Measurements from ENCODE around the gene PDE4B.

The PDE4B gene

GRCh38 chr1:66177510-66177909 is 384.8 kb downstream of the PDE4B start:
- no peak overlapping the region for H3K4me2 ChIP-seq
- no peaks in the 10 kb centered on the region for H4K20me1 ChIP-seq (ENCODE audit: insufficient read depth)
- no peak for TF ChIP-seq CTCF (conservative IDR thresholded peaks at IDR 0.05; ENCODE audit: low read depth, low read length)
- no peaks in the 10 kb centered on the region for H3K27me3 ChIP-seq (ENCODE audit: insufficient read depth, low read depth)
- H3K4me3 ChIP-seq (IDR thresholded peaks at IDR 0.05; ENCODE audit: insufficient read depth, low read depth, low read length), result no peak overlapping the region
- H3K4me1 ChIP-seq (ENCODE audit: low read depth, poor library complexity, severe bottlenecking), result no peaks in the 10 kb centered on the region
- H3K27ac ChIP-seq, result no peak overlapping the region
- H3K79me2 ChIP-seq (ENCODE audit: insufficient read depth, low read depth), result no peaks in the 10 kb centered on the region
- no peaks in the 10 kb centered on the region for H3K36me3 ChIP-seq (ENCODE audit: insufficient read depth)
- H2AFZ ChIP-seq (ENCODE audit: low read depth), result no peak overlapping the region
- no peak overlapping the region for H3K9ac ChIP-seq

DNA sequence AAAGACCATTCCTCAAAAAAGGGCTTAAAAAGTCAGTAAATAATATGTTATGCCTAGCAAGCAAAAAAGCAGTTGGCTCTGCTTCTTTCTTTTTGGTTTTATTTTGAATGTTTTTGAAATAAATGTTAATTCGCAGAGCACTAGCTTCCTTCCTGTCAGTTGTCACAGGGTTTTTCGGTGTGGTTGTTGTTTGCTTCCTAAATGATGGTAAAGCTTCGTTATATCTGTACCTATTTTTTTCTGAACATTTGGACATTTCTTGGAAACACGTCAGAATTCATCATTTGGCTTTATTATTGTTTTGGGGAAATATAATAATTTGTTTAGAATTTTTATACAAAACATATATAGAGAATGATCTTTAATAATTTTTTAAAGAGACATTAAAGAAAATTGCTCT is 389.3 kb downstream of the PDE4B start:
- TF ChIP-seq CTCF (conservative IDR thresholded peaks at IDR 0.05; ENCODE audit: low read depth, low read length), result no peak
- H4K20me1 ChIP-seq (ENCODE audit: insufficient read depth), result no peaks in the 10 kb centered on the region
- no peaks in the 10 kb centered on the region for H3K4me1 ChIP-seq (ENCODE audit: low read depth, poor library complexity, severe bottlenecking)
- no peak overlapping the region for H3K27ac ChIP-seq
- no peaks in the 10 kb centered on the region for H3K27me3 ChIP-seq (ENCODE audit: insufficient read depth, low read depth)
- no peak overlapping the region for H3K4me2 ChIP-seq
- H3K79me2 ChIP-seq (ENCODE audit: insufficient read depth, low read depth), result no peaks in the 10 kb centered on the region
- H3K9ac ChIP-seq, result no peak overlapping the region
- H3K4me3 ChIP-seq (IDR thresholded peaks at IDR 0.05; ENCODE audit: insufficient read depth, low read depth, low read length), result no peak overlapping the region
- H3K36me3 ChIP-seq (ENCODE audit: insufficient read depth), result no peaks in the 10 kb centered on the region
- H2AFZ ChIP-seq (ENCODE audit: low read depth), result no peak overlapping the region

GRCh38 chr1:66182551-66183178 is 390.0 kb downstream of the PDE4B start:
- Histone ChIP-seq H3K36me3 (ENCODE audit: insufficient read depth) (no peaks in the 10 kb centered on the region), H3K9ac (no peak overlapping the region), H3K27ac (no peak overlapping the region), H3K4me3 (IDR thresholded peaks at IDR 0.05; ENCODE audit: insufficient read depth, low read depth, low read length) (no peak overlapping the region), H3K79me2 (ENCODE audit: insufficient read depth, low read depth) (no peaks in the 10 kb centered on the region), H2AFZ (ENCODE audit: low read depth) (no peak overlapping the region), H3K4me1 (ENCODE audit: low read depth, poor library complexity, severe bottlenecking) (no peaks in the 10 kb centered on the region), H4K20me1 (ENCODE audit: insufficient read depth) (no peaks in the 10 kb centered on the region), H3K27me3 (ENCODE audit: insufficient read depth, low read depth) (no peaks in the 10 kb centered on the region), H3K4me2 (no peak overlapping the region)
- no peak for TF ChIP-seq CTCF (conservative IDR thresholded peaks at IDR 0.05; ENCODE audit: low read depth, low read length)

DNA sequence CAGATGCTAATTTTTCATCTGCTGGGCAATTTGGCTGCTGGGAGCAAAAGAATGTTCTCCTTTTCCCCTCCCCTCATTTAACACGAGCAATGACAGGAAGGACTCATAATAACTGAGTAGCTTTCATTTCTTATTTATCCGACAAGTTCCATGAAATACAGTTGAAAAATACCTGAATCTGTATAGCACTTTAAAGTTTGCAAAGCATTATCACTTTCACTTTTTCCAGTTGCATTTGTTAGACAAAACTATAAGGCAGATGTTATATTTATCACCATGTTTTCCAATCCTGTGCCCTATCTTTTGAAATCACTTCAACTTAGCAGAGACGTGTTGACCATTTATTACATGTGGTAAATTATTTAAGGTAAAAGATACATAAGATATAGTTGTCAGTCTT is 390.7 kb downstream of the PDE4B start:
- no peak overlapping the region for H3K4me2 ChIP-seq
- no peaks in the 10 kb centered on the region for H3K4me1 ChIP-seq (ENCODE audit: low read depth, poor library complexity, severe bottlenecking)
- no peaks in the 10 kb centered on the region for H3K36me3 ChIP-seq (ENCODE audit: insufficient read depth)
- H3K79me2 ChIP-seq (ENCODE audit: insufficient read depth, low read depth), result no peaks in the 10 kb centered on the region
- no peak for TF ChIP-seq CTCF (conservative IDR thresholded peaks at IDR 0.05; ENCODE audit: low read depth, low read length)
- H3K4me3 ChIP-seq (IDR thresholded peaks at IDR 0.05; ENCODE audit: insufficient read depth, low read depth, low read length), result no peak overlapping the region
- no peaks in the 10 kb centered on the region for H4K20me1 ChIP-seq (ENCODE audit: insufficient read depth)
- no peak overlapping the region for H2AFZ ChIP-seq (ENCODE audit: low read depth)
- no peak overlapping the region for H3K9ac ChIP-seq
- no peak overlapping the region for H3K27ac ChIP-seq
- no peaks in the 10 kb centered on the region for H3K27me3 ChIP-seq (ENCODE audit: insufficient read depth, low read depth)

All from KMS-11 (cell line).